Measurements from ENCODE around the gene PLAU. TPM values are rescaled to one million over a fixed set of nuclear protein-coding genes. Genes with fewer than 3 reads are reported as not detected.

The PLAU gene
- total and polyA plus RNA-seq, 2 donors (not counting 1 experiment from before 2014, with no cell fraction given) = 93.6 to 98.9 TPM

DNA sequence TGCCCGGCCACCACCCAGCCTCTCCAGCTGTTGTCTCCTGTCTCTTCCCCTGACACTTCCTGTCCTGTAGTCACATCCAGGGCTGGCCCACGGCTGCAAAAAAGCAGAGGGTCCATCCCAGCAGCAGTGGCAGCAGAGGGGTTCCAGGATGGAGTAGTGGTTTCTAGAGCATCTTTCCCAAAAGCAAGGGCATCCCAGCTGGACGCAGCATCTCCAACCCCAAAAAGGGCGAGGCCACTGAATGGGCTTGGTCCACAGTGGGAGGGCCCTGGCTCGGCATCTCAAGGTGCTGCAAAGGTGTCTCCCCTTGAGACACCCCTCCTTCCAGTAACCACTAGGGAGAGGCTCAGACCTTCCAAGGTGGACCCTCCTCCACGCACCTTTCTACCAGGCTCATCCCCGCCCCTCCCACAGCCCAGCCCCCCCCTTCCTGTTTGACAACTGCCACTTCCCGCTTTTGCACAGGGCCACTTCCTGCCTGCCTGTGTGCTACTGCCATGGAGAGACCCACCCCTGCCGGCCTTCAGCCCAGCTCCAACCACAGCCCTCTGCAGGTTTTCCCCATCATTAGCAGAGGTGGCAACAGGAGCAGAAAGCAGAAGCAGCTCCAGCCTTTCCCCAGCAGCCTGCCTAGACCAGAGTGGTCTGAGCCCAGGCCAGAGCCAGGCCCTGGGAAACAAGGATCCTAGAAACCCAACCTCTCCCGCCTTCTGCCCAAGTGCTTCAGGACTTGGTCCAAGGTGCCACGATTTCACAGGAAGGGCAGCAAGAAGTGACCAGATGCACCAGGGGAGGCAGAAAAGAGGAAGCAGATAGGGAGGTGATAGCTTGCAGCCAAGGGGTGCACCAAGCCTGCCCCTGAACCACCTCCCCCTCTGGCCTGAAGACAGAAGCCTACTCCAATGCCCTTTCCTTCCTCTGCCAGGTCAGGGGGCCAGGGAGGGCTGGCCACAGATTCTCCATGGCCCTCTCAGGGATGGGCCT is 45.2 kb upstream of the PLAU start:
- peaks cover 8% of the 10 kb centered on the region for H3K4me1 ChIP-seq (ENCODE audit: control insufficient read depth, extremely low read depth, insufficient read depth, low read length)
- no peak overlapping the region for H3K27ac ChIP-seq (ENCODE audit: insufficient read depth, low read length)
- H3K4me3 ChIP-seq (replicated peaks in 1 of 4; ENCODE audit: control extremely low read depth in 1 of 4, insufficient read depth in 1 of 4, low read depth in 3 of 4, low read length in 4 of 4) = no peak overlapping the region
- TF ChIP-seq, protein P1, sequence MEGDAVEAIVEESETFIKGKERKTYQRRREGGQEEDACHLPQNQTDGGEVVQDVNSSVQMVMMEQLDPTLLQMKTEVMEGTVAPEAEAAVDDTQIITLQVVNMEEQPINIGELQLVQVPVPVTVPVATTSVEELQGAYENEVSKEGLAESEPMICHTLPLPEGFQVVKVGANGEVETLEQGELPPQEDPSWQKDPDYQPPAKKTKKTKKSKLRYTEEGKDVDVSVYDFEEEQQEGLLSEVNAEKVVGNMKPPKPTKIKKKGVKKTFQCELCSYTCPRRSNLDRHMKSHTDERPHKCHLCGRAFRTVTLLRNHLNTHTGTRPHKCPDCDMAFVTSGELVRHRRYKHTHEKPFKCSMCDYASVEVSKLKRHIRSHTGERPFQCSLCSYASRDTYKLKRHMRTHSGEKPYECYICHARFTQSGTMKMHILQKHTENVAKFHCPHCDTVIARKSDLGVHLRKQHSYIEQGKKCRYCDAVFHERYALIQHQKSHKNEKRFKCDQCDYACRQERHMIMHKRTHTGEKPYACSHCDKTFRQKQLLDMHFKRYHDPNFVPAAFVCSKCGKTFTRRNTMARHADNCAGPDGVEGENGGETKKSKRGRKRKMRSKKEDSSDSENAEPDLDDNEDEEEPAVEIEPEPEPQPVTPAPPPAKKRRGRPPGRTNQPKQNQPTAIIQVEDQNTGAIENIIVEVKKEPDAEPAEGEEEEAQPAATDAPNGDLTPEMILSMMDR (conservative IDR thresholded peaks at IDR 0.05 in 1 of 2, IDR thresholded peaks at IDR 0.05 in 1 of 2; ENCODE audit: low read depth in 1 of 2, low read length in 2 of 2) = no peak
- no peak for TF ChIP-seq EZH2 (IDR thresholded peaks at IDR 0.05; ENCODE audit: low read length, missing control alignments)
- no peak overlapping the region for H2AFZ ChIP-seq (ENCODE audit: low read length)
- no peaks in the 10 kb centered on the region for H4K20me1 ChIP-seq (ENCODE audit: control insufficient read depth, extremely low read depth, insufficient read depth, low read length)
- no peaks in the 10 kb centered on the region for H3K27me3 ChIP-seq (ENCODE audit: control insufficient read depth, insufficient read depth, low read length)
- DNase-seq (ENCODE audit: low read depth in 2 of 2) = no peak
- no peaks in the 10 kb centered on the region for H3K9me3 ChIP-seq (ENCODE audit: control insufficient read depth, insufficient read depth, low read depth, low read length)
- no peak overlapping the region for H3K4me2 ChIP-seq (ENCODE audit: extremely low read depth, insufficient read depth, low read length)
- H3K79me2 ChIP-seq (ENCODE audit: control insufficient read depth, insufficient read depth, low read length) = peaks cover 1% of the 10 kb centered on the region
- peaks cover 7% of the 10 kb centered on the region for H3K36me3 ChIP-seq (ENCODE audit: control insufficient read depth, insufficient read depth, low read length)
- no peak overlapping the region for H3K9ac ChIP-seq (ENCODE audit: insufficient read depth, low read length)

DNA sequence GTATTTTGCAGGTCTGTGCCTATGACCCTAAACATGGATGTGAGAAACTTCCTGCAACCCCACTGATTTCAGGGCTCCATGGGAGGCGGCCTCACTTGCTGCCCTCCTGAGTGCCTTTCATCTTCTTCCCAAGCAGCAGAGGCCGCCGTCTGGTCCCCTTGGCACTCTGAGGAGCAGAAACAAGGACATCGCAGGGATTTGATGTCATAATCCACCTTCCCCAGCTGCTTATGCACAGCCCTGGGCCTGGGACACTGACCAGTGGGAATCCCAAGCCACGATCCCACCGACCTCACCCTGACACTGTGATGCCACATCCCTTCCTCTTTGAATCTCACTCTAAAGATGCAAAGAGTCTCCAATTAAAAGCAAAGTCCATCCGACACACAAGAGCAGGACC is 44.3 kb upstream of the PLAU start:
- no peak overlapping the region for H3K27ac ChIP-seq (ENCODE audit: insufficient read depth, low read length)
- H2AFZ ChIP-seq (ENCODE audit: low read length) = no peak overlapping the region
- H3K4me3 ChIP-seq (replicated peaks in 1 of 4; ENCODE audit: control extremely low read depth in 1 of 4, insufficient read depth in 1 of 4, low read depth in 3 of 4, low read length in 4 of 4) = no peak overlapping the region
- TF ChIP-seq, protein P1 (conservative IDR thresholded peaks at IDR 0.05 in 1 of 2, IDR thresholded peaks at IDR 0.05 in 1 of 2; ENCODE audit: low read depth in 1 of 2, low read length in 2 of 2) = no peak
- no peak for TF ChIP-seq EZH2 (IDR thresholded peaks at IDR 0.05; ENCODE audit: low read length, missing control alignments)
- peaks cover 3% of the 10 kb centered on the region for H3K79me2 ChIP-seq (ENCODE audit: control insufficient read depth, insufficient read depth, low read length)
- H3K4me2 ChIP-seq (ENCODE audit: extremely low read depth, insufficient read depth, low read length) = no peak overlapping the region
- no peaks in the 10 kb centered on the region for H3K27me3 ChIP-seq (ENCODE audit: control insufficient read depth, insufficient read depth, low read length)
- H3K9me3 ChIP-seq (ENCODE audit: control insufficient read depth, insufficient read depth, low read depth, low read length) = no peaks in the 10 kb centered on the region
- no peak for DNase-seq (ENCODE audit: low read depth in 2 of 2)
- H3K36me3 ChIP-seq (ENCODE audit: control insufficient read depth, insufficient read depth, low read length) = peaks cover 7% of the 10 kb centered on the region
- peaks cover 8% of the 10 kb centered on the region for H3K4me1 ChIP-seq (ENCODE audit: control insufficient read depth, extremely low read depth, insufficient read depth, low read length)
- H3K9ac ChIP-seq (ENCODE audit: insufficient read depth, low read length) = no peak overlapping the region
- no peaks in the 10 kb centered on the region for H4K20me1 ChIP-seq (ENCODE audit: control insufficient read depth, extremely low read depth, insufficient read depth, low read length)

DNA sequence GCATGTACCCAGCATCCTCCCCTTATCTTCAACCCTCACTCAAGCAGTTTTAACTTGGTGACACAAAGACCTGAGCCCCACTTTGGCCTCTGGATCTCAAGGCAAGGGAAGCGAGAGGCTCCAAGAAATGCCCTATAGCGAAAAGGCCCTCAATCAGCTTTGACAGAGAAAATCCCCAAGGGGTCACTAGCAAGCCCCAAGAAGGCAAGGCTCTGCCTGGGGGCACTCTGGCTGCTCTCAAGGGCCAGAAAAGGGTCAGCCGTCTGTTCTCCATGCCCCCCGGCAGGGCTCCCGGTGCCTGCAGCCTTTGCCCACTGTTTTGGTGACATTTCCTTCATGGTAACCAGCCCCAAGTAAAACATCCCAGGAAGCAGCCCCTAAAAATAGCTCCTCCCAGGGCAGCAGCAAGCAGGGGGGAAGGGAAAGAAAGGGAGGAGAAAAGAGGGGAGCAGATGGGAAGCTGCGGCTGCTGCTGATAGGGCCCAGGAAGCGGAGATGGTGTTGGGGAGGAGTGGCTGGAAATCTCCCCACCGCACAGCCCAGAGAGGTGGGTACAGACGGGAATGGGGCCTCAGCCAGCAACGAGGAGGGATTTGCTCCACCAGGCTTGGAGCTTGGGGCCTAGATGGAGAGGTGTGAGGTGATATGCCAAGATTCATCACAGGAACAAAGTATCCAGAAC is 43.7 kb upstream of the PLAU start:
- DNase-seq (ENCODE audit: low read depth in 2 of 2) = no peak
- TF ChIP-seq, protein P1 (conservative IDR thresholded peaks at IDR 0.05 in 1 of 2, IDR thresholded peaks at IDR 0.05 in 1 of 2; ENCODE audit: low read depth in 1 of 2, low read length in 2 of 2) = no peak
- no peak for TF ChIP-seq EZH2 (IDR thresholded peaks at IDR 0.05; ENCODE audit: low read length, missing control alignments)
- H4K20me1 ChIP-seq (ENCODE audit: control insufficient read depth, extremely low read depth, insufficient read depth, low read length) = no peaks in the 10 kb centered on the region
- no peaks in the 10 kb centered on the region for H3K9me3 ChIP-seq (ENCODE audit: control insufficient read depth, insufficient read depth, low read depth, low read length)
- H3K36me3 ChIP-seq (ENCODE audit: control insufficient read depth, insufficient read depth, low read length) = peaks cover 8% of the 10 kb centered on the region
- no peak overlapping the region for H2AFZ ChIP-seq (ENCODE audit: low read length)
- no peak overlapping the region for H3K4me3 ChIP-seq (replicated peaks in 1 of 4; ENCODE audit: control extremely low read depth in 1 of 4, insufficient read depth in 1 of 4, low read depth in 3 of 4, low read length in 4 of 4)
- no peak overlapping the region for H3K9ac ChIP-seq (ENCODE audit: insufficient read depth, low read length)
- peaks cover 11% of the 10 kb centered on the region for H3K4me1 ChIP-seq (ENCODE audit: control insufficient read depth, extremely low read depth, insufficient read depth, low read length)
- H3K79me2 ChIP-seq (ENCODE audit: control insufficient read depth, insufficient read depth, low read length) = peaks cover 4% of the 10 kb centered on the region
- H3K27ac ChIP-seq (ENCODE audit: insufficient read depth, low read length) = no peak overlapping the region
- no peaks in the 10 kb centered on the region for H3K27me3 ChIP-seq (ENCODE audit: control insufficient read depth, insufficient read depth, low read length)
- no peak overlapping the region for H3K4me2 ChIP-seq (ENCODE audit: extremely low read depth, insufficient read depth, low read length)
